SKM-1 treated with dmso at 0.1 percent for 144 hours (cell line): ENCODE results near the gene DUSP6.

Experiments
- DNase-seq: peaks from one replicate; lab custom pipeline; 2025; ENCODE audit not compliant: unreplicated experiment; lab: John Stamatoyannopoulos, UW

DUSP6 gene

GRCh38 chr12:89305373-89305772, 46.9 kb downstream of the DUSP6 start:
- DNase-seq: no peak

GRCh38 chr12:89299931-89300330, 52.4 kb downstream of the DUSP6 start:
- DNase-seq: no peak

GRCh38 chr12:89299417-89299816, 52.9 kb downstream of the DUSP6 start:
- DNase-seq: no peak
